HG02623 (cell line): Measurements from ENCODE around the gene HBB.

Experiments used
- ATAC-seq: cut with Tn5 transposase; IDR thresholded peaks from one replicate; pipeline ENCODE4 v1.9.1; 2021; ENCODE audit warnings: moderate library complexity; ENCODE audit not compliant: unreplicated experiment

HBB gene

DNA sequence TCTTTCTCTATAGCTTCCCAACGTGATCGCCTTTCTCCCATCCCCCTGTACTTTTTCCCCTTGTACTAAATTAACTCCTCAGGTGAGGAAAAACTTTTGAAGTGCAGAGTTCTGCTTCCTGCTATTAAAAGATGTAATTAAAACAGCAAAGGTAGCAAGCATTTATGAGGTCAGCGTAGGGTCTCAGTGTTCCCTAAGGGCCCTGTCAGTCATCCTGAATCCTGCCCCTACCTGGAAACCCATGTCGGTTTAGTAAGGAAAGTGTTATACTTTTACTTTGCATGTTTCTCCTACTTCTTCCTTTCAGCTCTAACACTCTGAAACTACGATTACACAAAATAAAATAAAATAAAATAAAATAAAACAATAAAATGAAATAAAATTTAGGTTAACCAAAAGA lies 1.3 kb upstream of the HBB start:
- ATAC-seq, result no peak

- no peak for ATAC-seq
Measured at GRCh38 chr11:5227681-5228080, 810 bp upstream of the HBB start.

DNA sequence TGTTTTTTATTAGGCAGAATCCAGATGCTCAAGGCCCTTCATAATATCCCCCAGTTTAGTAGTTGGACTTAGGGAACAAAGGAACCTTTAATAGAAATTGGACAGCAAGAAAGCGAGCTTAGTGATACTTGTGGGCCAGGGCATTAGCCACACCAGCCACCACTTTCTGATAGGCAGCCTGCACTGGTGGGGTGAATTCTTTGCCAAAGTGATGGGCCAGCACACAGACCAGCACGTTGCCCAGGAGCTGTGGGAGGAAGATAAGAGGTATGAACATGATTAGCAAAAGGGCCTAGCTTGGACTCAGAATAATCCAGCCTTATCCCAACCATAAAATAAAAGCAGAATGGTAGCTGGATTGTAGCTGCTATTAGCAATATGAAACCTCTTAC lies 1.4 kb downstream of the HBB start:
- no peak for ATAC-seq

DNA sequence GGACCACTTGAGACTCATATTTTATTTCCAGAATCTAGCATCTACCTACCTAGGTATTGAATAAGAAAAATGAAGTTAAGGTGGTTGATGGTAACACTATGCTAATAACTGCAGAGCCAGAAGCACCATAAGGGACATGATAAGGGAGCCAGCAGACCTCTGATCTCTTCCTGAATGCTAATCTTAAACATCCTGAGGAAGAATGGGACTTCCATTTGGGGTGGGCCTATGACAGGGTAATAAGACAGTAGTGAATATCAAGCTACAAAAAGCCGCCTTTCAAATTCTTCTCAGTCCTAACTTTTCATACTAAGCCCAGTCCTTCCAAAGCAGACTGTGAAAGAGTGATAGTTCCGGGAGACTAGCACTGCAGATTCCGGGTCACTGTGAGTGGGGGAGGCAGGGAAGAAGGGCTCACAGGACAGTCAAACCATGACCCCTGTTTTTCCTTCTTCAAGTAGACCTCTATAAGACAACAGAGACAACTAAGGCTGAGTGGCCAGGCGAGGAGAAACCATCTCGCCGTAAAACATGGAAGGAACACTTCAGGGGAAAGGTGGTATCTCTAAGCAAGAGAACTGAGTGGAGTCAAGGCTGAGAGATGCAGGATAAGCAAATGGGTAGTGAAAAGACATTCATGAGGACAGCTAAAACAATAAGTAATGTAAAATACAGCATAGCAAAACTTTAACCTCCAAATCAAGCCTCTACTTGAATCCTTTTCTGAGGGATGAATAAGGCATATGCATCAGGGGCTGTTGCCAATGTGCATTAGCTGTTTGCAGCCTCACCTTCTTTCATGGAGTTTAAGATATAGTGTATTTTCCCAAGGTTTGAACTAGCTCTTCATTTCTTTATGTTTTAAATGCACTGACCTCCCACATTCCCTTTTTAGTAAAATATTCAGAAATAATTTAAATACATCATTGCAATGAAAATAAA lies 2.1 kb downstream of the HBB start:
- no peak for ATAC-seq

GRCh38 chr11:5223686-5224085 lies 3.2 kb downstream of the HBB start:
- ATAC-seq, result no peak

DNA sequence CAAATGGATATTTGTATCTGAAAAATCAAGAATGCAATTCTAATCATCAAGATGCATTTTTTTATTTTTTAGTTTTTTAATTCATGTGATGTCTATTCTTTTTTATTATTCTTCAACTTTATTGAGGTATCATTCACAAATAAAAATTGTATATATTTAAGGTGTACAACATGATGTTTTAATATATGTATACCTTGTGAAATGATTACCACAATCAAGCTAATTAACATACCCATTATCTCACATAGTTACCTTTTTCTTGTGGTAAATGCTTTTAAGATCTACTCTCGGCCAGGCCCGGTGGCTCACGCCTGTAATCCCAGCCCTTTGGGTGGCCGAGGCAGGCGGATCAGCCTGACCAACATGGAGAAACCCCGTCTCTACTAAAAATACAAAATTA lies 3.7 kb downstream of the HBB start:
- no peak for ATAC-seq

DNA sequence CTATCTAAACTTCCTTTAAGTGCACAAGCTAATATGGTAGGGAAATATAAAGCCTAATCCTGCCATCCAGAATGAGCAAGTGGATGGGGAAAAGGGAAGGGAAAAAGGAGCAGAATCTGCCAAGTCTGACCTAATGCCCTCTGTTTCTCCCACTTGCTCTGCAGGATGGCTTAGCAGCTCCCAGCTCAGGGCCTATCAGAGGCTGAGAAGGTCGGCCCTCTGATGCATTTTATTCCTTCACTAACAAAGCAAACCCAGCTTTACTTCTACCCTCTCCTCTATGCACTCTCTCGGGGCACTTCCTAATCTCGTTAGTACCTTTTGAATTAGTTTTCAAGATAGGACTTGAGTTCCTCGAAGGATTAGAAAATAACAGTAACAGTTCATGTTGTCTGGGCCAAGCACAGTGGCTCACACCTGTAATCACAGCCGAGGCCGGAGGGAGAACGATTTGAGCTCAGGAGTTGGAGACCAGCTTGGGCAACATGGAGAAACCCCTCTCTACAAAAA lies 16.4 kb downstream of the HBB start:
- no peak for ATAC-seq

- ATAC-seq, result no peak
Measured at GRCh38 chr11:5204787-5205186, 22.1 kb downstream of the HBB start.

GRCh38 chr11:5203366-5203765 lies 23.5 kb downstream of the HBB start:
- ATAC-seq, result no peak

- no peak for ATAC-seq
Measured at GRCh38 chr11:5200582-5200981, 26.3 kb downstream of the HBB start, which contains the start of gene OR51V1. Gene OR51V1 (minus strand): TSS chr11:5200682. CDS start chr11:5200682, 0 bp downstream.

DNA sequence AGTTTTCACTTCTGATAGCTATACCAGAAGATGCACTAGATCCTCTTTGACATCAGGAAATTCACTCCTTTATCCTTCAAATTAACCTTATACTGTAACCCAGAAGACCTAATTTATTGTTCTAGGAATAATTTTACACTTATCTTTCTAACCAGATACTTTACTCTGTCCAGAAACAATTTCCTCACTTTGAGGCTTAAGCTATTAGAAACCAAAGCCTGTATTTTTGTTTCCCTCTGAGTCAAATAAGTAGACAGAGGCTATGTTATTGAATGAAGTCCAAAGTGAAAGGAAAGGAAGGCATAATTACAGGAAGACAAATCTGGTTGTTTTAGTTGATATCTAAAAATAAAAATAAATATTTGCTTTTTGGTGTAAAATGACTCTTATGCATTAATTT lies 28.6 kb downstream of the HBB start:
- no peak for ATAC-seq

GRCh38 chr11:5197536-5197935 lies 29.3 kb downstream of the HBB start:
- no peak for ATAC-seq

GRCh38 chr11:5196731-5197130 lies 30.1 kb downstream of the HBB start:
- ATAC-seq, result no peak

- ATAC-seq, result no peak
Measured at GRCh38 chr11:5196067-5196466, 30.8 kb downstream of the HBB start.

GRCh38 chr11:5192738-5193137 lies 34.1 kb downstream of the HBB start:
- no peak for ATAC-seq

GRCh38 chr11:5188201-5188600 lies 38.7 kb downstream of the HBB start:
- ATAC-seq, result no peak

DNA sequence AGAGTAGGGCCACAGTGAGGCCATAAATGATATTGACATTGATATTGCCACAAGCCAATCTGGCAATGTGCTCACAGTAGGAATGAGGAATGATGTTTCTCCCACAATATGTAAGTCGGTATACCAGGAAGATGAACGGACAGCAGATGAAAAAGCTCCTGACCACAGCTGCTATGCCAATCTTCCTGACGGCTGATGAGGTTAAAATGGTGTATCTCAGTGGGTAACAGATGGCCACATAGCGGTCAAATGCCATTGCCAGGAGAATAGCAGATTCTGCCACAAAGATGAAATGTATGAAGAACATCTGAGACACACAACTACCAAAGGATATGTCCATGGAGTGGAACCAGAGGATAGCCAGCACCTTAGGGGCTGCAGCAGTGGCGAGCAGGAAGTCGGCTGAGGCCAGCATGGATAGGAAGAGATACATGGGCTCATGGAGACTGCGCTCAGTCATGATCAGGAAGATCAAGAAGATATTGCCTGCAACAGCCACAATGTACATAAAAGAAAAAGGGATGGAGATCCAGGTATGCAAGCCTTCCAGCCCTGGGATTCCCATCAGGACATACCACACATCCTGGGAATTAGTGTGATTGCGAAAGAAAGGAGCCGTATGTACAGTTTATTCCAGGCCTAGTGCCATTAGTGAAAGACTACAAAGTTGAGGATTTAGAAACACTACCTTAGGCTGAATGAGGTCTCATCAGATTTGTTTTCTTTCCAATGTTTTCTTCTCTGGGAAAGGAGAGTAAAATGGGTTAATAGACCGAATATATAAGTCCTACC lies 48.6 kb downstream of the HBB start:
- ATAC-seq, result no peak
